GM19468 (cell line): Measurements from ENCODE around the gene CDH26.

Source experiments
- ATAC-seq: cut with Tn5 transposase; IDR thresholded peaks from one replicate; pipeline ENCODE4 v1.9.1; 2021; ENCODE audit warnings: mild to moderate bottlenecking, moderate library complexity, moderate number of reproducible peaks; ENCODE audit not compliant: unreplicated experiment; ENCODE audit errors: extremely low read depth

CDH26 gene

DNA sequence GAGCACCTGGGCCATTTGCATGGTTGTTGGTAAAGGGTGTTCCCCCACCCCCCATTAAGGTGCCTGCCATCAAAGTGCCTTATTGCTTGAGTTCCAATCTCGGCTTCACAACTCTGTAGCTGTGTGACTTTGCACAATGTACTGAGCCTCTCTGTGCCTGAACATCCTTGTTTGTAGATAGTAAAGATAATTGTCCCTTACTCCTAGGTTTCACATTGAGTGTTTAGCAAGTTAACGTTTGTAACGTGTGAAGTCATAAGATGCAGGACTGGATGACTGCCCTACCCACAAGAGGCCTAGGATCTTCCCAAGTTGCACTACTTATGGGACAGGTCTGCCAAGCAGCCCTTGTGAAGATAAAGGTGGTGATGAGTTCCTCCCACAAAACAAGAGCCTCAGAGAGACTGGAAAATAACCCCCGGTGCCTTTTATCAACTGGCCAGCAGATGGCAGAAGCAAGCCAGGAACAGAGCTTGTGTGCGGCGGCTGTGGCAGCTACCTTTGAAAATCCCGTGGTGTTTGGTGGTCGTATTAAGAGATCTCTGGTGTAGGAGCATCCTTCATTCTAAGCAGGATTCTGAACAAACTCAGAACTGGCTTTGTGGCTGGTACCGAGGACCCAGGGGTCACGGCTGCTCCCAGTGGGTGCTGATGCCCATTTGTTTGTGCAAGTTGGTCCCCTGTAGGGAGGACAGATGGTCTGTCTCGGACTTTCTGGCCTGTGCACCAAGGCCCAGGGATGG lies 99.1 kb downstream of the CDH26 start:
- no peak for ATAC-seq

DNA sequence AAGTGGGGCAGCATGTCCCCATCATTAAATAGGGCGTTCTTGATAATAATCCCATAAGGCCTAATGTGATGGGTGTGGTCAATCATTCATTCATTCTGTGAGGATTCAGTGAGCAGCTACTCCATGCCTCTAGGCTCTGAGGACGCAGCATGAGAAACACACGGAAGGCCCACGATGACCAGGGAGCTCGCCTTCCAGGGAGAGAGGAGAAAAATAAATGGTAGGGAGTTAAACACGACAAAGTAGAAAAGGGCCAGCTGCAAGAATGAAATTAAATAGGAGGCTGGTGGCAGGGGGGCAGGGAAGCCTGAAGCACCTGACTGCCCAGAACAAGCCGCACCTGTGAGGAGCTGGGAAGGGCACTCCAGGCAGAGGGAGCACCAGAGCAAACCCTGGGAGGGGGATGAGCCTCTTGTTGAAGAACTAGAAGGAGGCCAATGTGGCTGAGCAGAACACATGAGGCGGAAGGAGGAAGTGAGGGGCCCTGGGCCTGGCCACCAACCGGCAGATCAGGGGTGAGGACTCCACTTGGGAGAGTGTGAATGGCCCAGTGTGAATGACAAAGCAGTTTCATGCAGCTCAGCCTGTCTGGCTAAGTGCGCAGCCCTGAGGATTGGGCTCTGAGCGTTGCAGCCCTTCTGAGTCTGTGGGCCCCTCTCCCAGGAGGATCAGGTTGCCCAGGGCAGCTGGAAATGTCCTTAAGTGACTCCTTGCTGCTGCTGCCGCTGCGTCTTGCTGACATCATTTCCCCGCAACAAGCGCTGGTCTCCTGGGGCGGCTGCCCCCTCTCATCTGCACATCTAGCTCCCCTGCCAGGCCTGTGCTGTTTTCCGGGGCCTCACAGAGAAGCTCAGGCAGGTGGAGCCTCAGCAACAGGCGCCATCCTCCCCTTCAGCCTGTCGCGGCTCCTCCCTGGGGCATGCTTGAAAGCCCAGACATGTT lies 99.9 kb downstream of the CDH26 start:
- ATAC-seq = no peak

DNA sequence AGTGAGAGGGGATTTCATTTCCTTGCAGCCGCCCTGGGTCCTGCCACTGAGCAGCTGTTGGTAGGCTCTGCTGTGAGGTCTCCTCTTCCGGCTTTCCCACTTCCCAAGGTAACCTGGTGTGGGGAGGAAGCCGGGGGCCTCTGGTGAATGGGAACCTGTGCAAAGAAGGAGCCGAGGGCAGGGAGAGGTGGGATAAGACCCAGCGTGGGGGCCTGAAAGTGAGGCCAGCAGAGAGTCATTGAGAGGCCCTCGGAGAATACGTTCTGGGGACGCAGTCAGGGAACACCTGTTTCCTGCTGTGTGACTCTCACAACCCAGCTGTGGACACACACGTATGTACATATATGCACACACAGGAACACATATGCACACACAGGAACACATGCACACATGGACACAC lies 100.7 kb downstream of the CDH26 start:
- no peak for ATAC-seq

DNA sequence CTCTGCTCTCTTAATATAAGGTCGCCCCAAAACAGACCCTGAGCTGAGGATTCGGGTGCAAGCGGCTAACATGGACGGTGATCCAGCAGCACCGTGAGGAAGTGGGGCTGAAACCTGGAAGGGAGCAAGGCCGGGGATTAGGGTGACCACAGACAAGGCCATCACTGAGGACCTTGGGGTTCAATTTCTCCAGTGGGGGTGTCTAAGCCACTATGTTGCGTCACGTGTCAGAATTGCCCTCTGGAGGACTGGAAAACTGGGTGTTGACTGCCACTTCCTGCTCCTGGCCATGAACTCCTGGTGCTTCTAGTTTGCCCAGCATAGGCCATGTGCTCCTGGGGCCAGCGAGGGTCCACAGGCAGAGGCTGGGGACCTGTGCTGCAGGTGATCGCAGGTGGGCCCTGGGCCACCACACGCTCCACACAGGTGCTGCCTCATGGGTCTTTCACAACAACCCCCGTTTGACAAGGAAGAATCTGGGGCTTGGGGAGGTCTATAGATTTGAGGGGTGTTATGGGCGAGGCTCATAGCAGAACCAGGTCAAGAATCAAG lies 101.9 kb downstream of the CDH26 start:
- ATAC-seq = no peak

DNA sequence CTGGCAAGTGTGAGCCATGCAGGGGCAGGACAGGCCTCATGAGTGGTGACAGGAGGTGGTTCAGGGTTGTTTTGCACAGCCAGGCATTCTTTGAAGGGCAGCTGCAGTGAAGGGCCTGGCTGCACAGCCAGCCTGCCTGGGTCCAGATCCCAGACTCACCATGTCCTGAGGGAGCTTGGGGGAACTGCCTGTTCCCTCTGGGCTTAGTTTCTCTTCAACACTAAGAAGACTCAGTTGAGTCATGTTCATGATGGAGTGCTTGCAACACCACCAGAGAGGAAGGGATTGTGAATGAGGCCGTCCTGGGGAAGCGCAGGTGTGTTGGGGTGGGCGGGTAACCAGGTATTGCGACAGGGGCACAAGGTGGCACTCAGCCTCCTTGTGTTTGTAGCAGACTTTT lies 102.4 kb downstream of the CDH26 start:
- ATAC-seq = no peak

DNA sequence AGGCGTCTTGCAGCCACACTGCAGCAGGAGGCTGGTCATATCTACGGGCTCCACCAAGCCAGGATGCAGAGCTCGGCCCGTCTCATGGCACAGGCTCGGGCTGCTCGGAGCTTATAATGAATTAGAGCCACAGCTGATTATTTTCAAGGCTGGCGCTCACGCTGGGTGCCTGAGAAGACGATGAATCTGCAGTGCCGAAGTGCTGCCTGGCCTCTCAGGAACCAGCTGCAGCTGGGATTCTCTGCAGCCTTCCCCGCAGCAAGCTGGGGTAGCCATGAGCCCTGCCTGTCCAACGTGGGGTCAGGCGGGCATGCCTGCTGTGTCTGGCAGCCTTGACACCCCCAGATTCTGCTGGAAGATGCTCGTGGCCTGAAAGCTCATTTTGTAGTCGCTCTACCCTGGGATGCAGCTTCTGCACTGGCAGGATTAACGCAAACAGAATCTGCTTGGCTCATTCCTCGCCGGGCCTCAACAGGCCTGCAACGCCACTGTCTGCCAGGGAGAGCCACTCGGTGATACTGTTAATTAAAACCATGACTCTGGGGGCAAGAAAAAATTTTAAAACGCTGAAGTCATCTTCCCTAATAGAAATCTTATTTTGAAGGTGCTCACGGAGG lies 104.3 kb downstream of the CDH26 start:
- no peak for ATAC-seq

DNA sequence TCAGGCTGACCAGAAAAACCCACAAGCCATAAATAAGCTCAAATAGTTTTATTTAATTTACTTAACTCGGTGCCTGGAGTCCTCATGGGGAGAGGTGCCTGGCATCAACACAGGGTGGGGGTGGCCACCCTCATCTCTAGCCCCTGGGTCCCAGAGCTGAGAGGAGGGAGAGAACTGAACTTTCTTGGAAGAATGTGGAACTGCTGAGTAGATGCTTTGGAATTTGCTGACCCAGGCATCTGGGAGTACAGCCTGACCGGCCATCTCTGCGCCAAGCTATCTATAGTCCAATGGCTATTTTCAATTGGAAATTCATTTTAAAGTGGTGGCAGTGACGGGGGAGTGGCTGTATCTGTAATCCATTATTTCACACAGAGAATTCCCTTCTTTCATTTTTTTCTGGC lies 104.8 kb downstream of the CDH26 start:
- no peak for ATAC-seq

DNA sequence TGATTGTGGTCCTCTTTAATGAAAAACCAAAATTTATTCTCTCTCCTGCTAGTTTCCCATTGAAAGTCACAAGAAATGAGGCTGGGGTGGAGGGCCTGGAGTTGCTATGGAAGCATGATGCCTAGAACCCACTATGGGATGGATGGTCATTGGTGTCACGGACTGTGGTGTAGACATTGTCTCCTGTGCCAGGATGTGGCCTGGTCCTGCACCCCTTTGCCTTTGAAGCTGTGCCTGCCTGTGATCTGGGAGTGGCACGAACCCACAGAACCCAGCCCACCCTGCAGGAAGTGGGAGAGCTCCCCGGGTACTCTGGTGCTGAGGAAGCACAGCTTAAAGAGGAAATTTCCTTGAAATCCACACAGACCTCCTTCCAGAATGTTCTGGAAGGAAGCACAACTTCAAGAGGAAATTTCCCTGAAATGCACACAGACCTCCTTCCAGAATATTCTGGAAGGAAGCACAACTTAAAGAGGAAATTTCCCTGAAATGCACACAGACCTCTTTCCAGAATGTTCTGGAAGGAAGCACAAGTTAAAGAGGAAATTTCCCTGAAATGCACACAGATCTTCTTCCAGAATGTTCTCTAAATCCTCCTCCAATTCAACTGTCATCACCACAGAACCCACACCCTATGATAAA lies 105.6 kb downstream of the CDH26 start:
- ATAC-seq = no peak
